HG02798 (cell line): ENCODE measurements around the gene IL26.

Experiments
- ATAC-seq: cut with Tn5 transposase; IDR thresholded peaks from one replicate; pipeline ENCODE4 v1.9.1; 2021; ENCODE audit warnings: mild to moderate bottlenecking; ENCODE audit not compliant: unreplicated experiment, poor library complexity

The IL26 gene, protein sequence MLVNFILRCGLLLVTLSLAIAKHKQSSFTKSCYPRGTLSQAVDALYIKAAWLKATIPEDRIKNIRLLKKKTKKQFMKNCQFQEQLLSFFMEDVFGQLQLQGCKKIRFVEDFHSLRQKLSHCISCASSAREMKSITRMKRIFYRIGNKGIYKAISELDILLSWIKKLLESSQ

DNA sequence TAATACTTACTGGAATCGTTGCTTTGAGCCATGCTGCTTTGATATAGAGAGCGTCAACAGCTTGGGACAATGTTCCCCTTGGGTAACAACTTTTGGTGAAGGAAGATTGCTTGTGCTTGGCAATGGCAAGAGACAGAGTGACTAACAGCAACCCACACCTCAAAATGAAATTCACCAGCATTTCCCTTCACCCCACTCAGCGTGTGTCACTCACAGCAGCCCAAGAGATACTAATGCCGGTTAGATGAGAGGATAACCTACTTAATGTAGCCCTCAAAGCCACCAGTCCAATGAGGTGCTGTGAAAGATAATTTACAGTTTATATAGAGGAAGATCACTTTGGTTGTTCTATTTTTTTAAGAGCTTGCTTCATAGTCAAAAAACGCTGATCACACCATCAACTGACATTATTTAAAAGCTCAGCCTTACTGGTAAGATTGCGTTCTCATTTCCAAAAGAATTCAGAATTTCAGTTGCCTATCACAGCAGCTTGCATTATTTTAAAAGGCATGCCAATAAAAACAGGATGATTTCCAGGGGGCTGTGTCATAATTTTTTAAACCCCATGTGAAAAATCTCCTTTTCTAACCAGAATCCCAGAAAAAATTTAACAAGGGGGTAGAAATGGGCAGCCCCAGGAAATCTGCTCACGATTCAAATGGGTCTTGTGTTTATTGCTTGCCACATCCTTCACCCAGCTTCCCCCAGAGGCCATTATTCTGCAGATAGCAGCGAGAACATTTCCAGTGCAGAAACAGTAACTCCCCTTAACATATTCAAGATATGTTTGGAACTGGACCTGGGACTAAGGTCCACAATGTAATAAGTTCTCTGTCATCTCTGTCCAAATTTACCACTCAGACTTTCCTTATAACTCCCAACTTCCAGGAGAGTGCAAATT lies at the start of gene IL26:
TSS of gene IL26 (minus strand) at position 235 of the 901 bp plus-strand sequence. CDS start at position 181, 54 bp downstream.
- ATAC-seq, result no peak

DNA sequence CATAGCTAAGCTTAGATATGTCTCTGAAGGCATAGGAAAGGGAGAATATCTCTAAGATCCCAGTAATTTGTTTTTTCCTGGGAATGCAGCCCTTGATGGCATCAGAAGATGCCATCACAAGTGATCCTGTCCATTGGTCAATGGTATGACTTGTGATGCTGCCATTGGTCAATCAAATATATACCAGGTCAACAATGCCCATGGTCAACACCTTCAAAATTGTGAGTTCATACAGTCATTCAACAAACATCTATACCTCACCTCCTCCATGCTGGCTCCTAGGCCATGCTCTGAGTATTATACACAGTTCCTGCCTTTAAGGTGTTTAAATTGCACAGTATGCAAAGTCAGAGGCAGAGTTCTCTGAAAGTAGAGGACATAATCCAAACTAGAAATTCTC lies 47.1 kb upstream of the IL26 start:
- ATAC-seq, result no peak

DNA sequence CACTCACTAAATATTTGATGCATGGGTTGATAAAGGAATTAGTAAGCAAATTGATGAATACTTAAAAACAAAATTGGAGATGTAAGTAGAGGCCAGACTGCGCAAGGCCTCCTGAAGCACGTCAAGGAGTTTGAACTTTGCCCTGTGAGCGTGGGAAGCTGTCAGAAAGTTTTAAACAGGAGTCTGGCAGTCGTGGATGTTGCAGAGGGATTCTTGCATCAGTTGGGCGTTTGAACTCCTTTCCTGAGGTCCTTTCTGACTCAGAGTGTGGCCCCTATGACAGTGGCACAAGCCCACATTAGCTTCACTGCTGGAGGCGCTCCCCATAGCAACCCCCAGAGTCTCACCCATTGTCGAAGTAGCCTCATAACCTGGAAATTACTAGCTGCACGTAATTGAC lies 45.7 kb upstream of the IL26 start:
- ATAC-seq, result no peak

DNA sequence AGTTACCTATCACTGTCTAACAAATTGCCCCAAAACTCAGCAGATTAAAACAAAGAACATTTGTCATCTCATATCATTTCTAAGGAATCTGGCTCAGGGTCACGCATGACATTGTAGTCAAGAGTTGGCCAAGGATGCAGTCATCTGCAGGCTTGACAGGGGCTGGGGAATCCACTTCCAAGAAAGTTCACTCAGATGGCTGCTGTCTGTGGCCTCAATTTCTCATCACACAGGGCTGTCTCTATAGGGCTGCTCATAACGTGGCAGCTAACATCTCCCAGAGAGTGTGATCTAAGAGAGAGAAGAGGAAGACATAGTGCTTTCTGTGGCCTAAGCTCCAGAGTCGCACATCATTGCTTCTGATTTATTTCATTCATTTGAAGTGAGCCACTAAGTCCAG lies 44.7 kb upstream of the IL26 start:
- no peak for ATAC-seq

DNA sequence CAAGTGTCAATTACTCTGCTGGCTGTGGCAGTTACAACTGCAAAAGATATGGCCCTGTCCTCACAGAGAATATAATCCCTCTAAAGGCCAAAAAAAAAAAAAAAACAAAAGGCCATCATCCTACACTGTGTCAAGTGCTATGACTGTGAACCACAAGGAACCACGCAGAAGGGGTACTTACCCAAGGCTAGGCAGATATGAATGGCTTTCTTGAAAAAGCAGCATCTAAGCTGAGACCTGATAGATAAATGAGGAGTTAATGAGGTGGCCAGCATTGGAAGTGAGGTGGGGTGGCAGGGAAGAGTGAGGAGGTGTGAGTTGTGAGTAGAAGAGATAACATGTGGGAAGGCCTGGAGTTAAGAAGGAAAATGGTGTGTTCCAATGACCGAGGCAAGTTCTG lies 44.2 kb upstream of the IL26 start:
- ATAC-seq, result no peak

DNA sequence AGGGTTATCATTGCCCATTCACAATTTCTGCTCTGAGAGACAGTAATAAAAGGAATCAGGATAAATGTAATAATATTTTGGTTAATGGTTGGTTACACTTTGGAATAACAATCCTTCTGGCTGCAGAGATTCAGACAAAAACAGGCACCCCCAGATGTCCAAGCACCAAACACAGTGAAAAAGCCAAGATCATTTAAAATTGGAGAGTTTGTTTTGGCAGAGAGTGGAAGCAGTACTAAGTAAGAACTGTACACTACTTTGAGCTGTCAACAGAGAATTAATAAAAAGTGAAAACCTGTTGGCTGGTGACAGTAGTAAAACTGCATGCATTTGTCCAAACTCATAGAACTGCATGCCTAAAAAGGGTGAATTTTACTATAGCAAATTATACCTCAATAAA lies 43.4 kb upstream of the IL26 start:
- ATAC-seq, result no peak

DNA sequence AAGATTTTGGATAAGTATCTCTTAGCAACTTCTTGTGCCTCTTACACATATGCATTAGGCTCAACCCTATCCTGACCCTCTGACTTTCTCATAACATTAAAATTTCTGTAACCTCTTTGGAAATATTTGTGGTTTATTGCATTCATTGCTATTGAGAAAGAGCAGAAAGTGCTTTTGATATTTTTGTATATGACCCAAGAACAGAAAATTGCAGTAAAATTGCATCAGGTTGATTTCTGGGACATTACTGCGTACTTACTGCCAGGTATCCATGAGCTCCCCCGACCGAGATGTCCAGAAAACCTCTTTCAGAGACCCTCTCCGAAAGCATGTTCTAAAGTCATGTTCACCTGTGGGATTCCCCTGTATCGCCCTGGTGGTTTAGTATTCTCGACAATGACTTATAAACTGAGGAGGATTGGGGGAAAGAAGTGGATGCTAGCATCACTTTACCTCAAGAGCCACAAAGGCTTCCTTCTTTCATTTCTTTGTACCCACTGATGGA lies 42.3 kb upstream of the IL26 start:
- no peak for ATAC-seq

DNA sequence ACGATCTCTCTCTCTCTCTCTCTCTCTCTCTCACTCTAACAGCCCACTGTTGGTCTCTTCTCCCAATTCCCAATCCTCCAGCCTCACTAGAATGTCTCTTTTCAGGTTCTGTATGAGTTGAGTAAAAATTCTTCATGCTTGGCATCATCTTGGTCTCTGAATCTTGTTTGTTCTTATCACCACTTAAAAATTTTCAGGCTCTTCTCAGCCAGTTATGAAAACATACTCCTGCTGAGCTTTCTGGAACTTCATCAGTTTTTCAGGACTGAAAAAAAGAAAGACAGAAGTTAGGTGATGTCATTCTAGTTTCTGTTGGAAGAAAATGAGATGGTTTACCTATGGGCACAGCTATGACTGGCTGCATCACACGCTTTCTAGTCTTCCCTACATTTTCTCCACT lies 39.2 kb upstream of the IL26 start:
- no peak for ATAC-seq

DNA sequence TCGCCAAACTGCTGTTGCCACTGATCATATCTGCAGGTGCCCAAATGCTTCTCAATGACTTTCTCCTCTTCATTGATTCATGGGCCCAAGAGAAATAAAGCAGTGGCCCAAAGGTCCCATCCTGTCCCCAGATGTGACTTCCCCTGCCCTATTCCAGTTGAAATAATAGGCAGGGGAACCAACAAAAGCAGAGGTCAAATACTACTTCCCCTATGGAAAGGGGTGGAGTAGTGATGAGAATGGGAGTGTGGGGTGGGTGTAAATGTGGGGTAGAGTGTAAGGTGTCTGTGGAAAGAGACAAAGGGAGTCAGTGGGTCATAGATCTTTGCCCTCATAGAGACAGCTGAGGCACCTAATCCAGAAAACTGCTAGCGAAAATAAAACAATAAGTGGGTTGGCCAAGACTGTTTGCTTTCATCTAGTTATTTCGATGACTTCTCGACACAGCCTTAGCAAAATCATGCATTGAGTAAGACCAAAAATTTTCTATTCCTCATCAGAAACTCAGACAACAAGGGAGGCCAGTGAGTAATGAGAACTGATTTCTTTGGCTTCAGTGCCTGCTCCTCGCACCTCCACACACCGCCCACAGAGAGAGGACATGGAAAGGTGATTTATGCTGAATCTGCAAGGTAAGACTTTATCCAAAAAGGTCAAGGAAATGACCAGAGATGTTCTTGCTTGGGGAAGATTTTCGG lies 38.7 kb upstream of the IL26 start:
- no peak for ATAC-seq

DNA sequence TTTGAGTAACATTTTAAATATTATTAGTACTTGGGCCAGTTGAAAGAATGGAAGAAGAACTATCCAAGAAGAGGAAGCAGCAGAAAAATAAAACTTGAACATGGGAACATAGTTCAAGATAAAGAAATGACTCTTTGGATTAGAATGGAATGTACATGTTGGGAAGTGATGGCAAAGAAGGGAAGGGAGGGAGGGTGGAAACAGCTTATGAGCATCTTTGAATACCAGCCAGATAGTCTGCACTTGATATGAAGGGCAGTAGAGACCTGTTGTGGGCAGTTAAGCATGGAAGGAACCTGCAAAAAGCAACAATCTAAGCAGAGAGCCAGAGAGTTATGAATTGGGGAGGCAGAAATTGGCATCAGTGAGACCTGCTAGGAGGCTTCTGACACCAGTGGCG lies 37.8 kb upstream of the IL26 start:
- ATAC-seq, result no peak

DNA sequence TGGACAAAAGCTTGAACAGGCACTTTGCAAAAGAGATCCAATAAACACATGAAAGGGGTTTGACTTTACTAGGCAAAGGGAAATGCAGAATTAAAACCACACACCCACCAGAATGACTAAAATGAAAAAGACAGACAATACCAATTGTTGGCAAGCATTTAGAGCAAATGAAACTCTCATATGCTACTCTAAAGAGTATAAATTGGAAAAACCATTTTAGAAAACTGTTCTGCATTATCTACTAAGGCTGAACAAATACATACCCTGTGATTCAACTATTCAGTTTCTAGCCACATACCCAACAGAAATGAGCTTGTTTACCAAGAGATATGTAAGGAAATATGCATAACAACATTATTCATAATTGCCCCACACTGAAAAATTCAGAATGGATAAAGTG lies 36.3 kb upstream of the IL26 start:
- no peak for ATAC-seq

DNA sequence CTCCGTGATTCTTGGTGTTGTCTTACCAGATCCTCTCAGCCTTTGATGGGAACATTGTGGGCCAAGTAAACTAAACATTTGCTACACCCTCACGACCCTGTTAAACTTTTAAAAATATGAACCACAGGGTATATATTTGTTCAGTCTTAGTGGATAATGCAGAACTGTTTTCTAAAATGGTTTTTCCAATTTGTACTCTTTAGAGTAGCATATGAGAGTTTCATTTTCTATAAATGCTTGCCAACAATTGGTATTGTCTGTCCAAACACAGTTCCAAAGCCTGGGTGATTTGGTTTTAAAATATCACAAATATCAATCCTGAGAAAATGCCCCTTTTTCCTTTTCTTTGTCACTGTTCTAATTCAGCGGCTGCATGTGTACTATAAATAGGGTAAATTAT lies 34.5 kb upstream of the IL26 start:
- ATAC-seq, result no peak

DNA sequence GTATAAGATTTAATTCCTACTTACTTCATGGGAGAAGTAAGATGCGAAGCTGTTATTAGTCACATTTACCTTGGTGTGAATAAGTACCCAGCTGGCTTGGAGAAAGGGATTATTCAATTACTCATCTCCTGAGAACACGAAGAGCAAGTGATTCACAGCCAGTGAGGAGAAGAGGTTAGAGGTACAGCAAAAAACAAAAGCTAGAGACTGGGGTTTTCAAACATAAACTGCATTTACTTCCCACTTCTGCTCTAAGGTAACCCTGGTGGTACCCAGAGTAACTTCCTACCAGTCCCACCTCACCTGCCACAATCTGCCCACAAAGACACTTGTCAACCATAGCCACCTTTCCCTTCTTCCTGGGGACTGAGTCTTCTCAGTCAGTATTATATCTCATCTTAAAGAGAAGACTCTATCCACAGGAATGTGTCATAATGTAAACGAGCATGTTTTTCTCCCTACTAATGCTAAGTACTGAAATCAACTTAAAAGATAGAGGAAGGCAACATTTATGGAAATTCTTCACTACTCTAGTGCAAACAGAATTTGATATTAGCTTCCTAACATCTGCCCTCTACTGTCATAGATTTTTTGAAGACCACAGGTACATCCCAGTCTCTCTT lies 33.8 kb upstream of the IL26 start:
- ATAC-seq, result no peak

DNA sequence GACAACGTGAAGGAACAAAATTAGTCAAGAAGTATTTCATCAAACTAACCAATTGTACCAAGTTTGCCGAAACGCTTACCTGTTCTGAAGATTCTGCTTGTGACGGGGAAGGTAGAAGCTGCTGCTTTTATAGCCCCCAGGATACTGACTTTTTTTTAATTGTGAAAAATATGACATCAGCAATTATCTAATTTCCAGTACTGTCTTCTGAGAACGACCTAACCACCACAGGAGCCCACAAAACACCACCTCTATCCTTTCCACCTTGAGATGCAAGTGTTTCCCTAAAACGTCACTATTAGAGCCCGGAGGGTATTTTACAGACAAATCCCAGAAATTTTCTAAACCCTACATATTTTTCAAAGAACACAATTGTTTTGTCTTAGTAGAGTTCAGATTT lies 27.9 kb upstream of the IL26 start, which contains the start of gene IL22:
TSS of gene IL22 (minus strand) at position 101 of the 400 bp plus-strand sequence. CDS start 156 bp downstream, outside the sequence.
- no peak for ATAC-seq

DNA sequence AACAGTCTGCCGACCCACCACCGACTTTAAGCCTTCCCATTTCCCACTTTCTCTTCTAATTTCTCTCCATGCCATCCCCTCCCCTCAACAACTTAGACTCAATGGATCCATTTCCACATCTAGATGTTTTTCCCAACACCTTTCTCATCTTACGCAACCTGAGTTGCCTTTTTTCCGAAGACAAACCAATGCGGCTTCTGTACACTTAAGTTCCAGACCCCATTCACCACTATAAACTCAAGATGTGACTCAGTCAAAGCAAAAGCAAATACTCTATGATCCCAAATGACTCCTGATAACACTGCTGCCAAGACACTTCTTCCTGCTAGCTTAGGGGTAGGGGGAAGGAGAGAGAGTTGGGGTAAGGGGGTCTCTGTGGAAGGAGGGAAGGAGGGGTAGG lies 26.5 kb upstream of the IL26 start:
- ATAC-seq, result no peak

DNA sequence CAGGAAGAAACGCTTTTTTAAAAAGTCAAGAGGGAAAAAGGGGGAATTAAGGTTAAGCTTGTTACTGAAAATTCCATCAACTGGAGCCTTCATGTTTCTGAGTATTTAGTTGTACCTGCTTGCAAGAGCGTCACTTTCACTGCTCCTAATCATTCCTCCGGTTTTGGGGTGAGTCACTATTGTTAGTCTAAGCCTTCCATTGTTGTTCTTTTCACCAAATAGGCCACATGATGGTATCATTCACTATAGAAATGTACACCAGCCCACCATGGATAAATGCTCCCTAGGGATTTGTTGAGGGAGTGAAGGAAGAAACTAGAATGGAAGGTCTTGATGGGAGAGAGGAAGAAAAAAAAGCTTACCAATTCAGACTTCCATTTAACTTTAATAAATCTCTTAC lies 24.8 kb upstream of the IL26 start:
- ATAC-seq, result no peak

DNA sequence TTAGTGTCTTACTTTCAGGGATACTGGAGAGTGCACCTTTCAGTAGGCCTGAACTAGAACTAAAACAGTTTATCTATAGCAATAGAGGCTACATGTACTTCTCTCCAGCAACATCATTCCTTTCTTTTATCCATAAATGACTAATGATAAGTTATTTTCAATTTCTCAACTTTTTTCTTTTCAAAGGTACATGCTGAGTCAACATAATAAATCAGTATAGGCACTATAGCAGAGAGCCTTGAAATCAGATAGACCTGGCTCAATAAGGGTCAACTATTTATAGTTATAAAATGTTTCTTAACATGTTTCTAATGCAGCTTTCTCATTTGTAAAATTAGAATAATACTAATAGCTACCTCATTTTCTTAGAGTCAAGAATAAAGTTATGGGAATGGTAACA lies 22.2 kb upstream of the IL26 start:
- no peak for ATAC-seq

DNA sequence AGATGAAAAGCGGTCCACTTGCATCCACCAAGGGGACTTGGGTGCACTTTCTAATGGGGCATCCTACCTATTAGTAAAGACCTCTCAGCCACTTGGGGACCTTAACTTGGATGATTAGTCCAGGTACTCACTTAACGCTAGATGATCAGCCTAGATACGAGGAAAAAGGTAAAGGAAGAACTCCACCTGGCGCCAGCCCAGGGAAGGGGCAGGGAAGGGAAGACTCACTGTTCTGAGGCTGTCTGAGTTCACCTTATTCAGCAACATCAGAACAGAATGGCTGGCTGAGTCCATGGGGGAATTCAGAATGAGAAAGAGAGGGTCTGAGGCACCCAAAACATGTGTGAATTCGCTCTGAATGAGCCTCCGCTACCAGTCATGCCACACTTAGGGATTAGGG lies 20.7 kb upstream of the IL26 start:
- ATAC-seq, result no peak

DNA sequence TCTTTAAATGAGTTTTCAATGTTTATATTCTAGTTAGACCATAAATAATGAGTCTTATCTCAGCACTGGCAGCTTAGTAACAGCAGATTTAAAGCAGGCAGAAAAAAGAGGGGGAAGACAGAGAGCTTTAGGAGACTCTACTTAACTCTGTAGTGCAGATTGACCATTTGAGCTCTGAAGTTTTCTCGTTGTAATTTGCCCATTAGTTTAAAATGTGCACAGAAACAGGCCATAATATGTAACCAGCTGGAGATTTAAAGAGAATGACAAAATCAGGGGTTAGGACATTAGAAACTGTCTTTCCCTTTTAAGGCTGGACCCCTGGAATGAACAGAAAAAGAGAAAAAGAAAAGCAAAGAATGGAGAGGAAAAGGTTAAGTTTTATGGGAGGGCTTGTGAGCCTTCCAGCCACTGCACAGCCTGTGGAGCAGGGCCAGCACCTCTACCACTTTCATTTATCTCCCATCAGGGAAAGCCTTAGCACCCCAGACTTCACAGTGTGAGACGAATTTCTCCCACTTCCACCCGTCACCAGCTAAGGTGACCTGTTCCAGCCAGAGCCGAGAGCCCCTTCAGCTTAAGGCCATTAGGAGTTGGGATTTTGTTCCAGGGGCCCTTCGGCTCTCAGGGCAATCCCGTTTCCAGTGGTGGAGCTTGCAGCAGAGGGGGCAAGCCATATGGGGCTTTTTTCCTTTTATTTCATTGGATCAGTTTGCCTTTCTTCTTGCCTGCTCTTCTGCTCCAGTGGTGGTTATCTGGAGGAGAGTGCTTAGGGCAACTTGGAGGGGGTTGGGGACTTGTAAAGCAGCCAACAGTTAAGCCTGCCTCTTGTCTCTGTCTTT lies 19.8 kb upstream of the IL26 start:
- ATAC-seq, result no peak

DNA sequence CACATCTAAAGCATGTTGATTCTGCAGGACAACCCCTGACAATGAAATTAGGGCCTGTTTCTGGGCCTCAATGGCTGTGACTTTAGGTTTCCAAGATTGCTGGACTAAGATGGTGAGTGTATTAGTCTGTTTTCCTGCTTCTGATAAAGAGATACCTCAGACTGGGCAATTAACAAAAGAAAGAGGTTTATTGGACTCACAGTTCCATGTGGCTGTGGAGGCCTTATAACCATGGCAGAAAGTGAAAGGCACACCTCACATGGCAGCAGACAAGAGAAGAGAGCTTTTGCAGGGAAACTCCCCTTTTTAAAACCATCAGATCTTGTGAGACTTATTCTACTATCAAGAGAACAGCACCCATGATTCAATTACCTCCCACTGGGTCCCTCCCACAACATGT lies 17.2 kb upstream of the IL26 start:
- ATAC-seq, result no peak
